Osteocyte (in vitro differentiated cells): ENCODE measurements around the gene TUBGCP6. TPM values are rescaled to one million over a fixed set of nuclear protein-coding genes. Genes with fewer than 3 reads are reported as not detected.

Experiments used
- DNase-seq: peaks from one replicate; pipeline ENCODE4 v3.0.0; 2021; ENCODE audit warnings: mixed read lengths; ENCODE audit not compliant: unreplicated experiment; ENCODE audit errors: extremely low spot score
- H3K27ac Mint-ChIP-seq: one replicate; pipeline ENCODE4 v1.8.0; 2021; ENCODE audit warnings: mild to moderate bottlenecking, mixed read lengths; ENCODE audit not compliant: unreplicated experiment
- H3K27me3 Mint-ChIP-seq: one replicate; pipeline ENCODE4 v1.8.0; 2021; ENCODE audit warnings: mixed read lengths; ENCODE audit not compliant: unreplicated experiment
- H3K36me3 Mint-ChIP-seq: one replicate; pipeline ENCODE4 v1.8.0; 2021; ENCODE audit warnings: mixed read lengths; ENCODE audit not compliant: unreplicated experiment
- H3K4me1 Mint-ChIP-seq: one replicate; pipeline ENCODE4 v1.8.0; 2021; ENCODE audit warnings: mixed read lengths; ENCODE audit not compliant: unreplicated experiment
- H3K4me3 Mint-ChIP-seq: one replicate; pipeline ENCODE4 v1.8.0; 2021; ENCODE audit warnings: mild to moderate bottlenecking, moderate library complexity, mixed read lengths; ENCODE audit not compliant: unreplicated experiment
- H3K9me3 Mint-ChIP-seq: one replicate; pipeline ENCODE4 v1.8.0; 2021; ENCODE audit warnings: mixed read lengths; ENCODE audit not compliant: unreplicated experiment
- total RNA-seq: library from RNA; stranded (reverse); gene quantifications from 2 replicates; pipeline ENCODE4 v1.2.1, GENCODE V29; 2021
- TF ChIP-seq, protein P1 (sequence below): fragments of 200-600 bp; sonication (generic); IDR thresholded peaks from 2 replicates; pipeline ENCODE4 v1.5.0; 2021; ENCODE audit warnings: antibody characterized with exemption, mild to moderate bottlenecking, moderate library complexity

TUBGCP6 gene
- total RNA-seq, 1 donor from 2014 or later: 55.7 TPM

- Mint-ChIP-seq H3K27ac (peak overlapping the region; percentile 100), H3K27me3 (no peaks in the 10 kb centered on the region), H3K9me3 (no peaks in the 10 kb centered on the region), H3K4me3 (peak overlapping the region; percentile 100), H3K36me3 (peaks cover 10% of the 10 kb centered on the region), H3K4me1 (peaks cover 34% of the 10 kb centered on the region)
- no peak for DNase-seq
- TF ChIP-seq, protein P1, sequence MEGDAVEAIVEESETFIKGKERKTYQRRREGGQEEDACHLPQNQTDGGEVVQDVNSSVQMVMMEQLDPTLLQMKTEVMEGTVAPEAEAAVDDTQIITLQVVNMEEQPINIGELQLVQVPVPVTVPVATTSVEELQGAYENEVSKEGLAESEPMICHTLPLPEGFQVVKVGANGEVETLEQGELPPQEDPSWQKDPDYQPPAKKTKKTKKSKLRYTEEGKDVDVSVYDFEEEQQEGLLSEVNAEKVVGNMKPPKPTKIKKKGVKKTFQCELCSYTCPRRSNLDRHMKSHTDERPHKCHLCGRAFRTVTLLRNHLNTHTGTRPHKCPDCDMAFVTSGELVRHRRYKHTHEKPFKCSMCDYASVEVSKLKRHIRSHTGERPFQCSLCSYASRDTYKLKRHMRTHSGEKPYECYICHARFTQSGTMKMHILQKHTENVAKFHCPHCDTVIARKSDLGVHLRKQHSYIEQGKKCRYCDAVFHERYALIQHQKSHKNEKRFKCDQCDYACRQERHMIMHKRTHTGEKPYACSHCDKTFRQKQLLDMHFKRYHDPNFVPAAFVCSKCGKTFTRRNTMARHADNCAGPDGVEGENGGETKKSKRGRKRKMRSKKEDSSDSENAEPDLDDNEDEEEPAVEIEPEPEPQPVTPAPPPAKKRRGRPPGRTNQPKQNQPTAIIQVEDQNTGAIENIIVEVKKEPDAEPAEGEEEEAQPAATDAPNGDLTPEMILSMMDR: no peak
Observed at GRCh38 chr22:50243685-50244419, 971 bp downstream of the TUBGCP6 start.

DNA sequence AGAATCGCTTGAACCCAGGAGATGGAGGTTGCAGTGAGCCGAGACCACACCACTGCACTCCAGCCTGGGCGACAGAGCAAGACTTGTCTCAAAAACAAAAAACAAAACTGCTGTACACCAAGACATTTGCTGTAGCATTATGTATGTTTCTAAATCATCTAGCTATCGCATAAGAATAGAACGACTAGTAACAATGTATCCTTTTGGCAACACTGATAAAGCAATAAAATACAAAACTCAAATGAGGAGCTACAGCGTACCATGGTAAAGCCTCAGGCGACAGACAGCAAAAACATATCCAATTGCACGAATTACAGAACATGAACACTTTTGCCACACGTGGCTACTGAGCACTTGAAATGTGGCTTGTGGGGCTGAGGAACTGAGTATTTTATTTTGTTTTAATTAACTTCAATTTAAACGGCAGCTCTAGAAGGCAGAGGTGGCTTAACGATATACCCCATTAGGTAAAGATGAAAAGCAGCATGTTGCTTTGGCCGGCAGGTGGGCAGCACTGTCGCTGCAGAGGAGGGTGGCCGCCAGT lies 2.3 kb downstream of the TUBGCP6 start:
- Mint-ChIP-seq H3K9me3 (no peaks in the 10 kb centered on the region), H3K4me3 (peak overlapping the region; percentile 100), H3K36me3 (peaks cover 10% of the 10 kb centered on the region), H3K27me3 (no peaks in the 10 kb centered on the region), H3K4me1 (peaks cover 32% of the 10 kb centered on the region), H3K27ac (no peak overlapping the region)
- TF ChIP-seq, protein P1: no peak
- no peak for DNase-seq

DNA sequence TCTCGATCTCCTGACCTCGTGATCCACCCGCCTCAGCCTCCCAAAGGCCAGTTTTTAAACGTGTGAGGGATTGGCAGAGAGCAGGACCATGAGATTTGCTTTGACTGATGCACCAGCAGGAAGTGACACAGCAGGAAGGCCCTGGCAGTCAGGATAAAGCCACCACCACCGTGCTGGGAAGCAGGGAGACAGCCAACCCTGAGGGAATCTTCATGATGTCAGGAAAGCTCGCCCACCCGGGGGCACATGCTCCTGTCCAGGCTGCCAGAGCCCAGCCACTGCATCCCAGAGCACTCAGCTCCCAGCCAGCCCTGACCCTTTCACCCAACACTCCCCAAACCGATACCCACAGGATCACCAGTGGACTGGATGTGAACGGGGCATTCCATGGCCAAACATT lies 6.1 kb downstream of the TUBGCP6 start:
- H3K27ac Mint-ChIP-seq: no peak overlapping the region
- H3K4me1 Mint-ChIP-seq: peaks cover 30% of the 10 kb centered on the region
- no peak for DNase-seq
- no peaks in the 10 kb centered on the region for H3K27me3 Mint-ChIP-seq
- no peaks in the 10 kb centered on the region for H3K9me3 Mint-ChIP-seq
- peaks cover 10% of the 10 kb centered on the region for H3K36me3 Mint-ChIP-seq
- H3K4me3 Mint-ChIP-seq: no peak overlapping the region
- TF ChIP-seq, protein P1: no peak

DNA sequence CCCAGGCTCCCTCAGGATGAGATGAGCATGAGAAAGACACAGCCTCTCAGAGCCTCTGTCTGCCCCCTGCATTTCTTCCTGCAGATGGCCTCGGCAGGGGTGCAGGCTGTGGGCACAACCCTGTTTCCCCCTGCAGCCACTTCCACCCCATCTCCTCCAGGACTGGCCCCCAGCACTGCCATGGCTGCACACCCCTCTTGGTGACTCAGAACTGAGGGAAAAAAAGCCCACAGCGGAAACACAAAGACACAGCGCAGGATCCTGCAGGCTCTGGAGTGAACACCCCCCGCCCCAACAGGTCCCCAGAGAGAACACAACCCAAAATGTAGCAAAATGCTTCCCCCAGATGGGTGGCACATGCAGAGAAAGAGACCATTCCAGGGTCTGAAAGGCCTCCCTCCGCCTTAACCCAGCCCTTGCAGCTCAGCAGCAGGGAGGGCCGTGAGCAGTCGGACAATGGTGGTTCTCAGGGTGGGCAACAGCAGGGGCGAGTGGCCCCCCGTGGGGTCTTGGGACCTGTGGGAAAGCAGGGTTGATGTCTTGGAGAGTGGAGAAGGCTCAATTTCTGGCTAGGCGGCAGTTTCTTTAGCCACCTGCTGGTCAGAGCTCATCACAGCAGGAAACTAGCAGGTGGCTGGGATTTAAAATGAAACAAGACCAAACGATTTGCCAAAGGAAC lies 8.0 kb downstream of the TUBGCP6 start:
- no peak overlapping the region for H3K4me3 Mint-ChIP-seq
- H3K36me3 Mint-ChIP-seq: peaks cover 15% of the 10 kb centered on the region
- H3K9me3 Mint-ChIP-seq: no peaks in the 10 kb centered on the region
- H3K27me3 Mint-ChIP-seq: no peaks in the 10 kb centered on the region
- TF ChIP-seq, protein P1: peak; percentile 51
- peaks cover 13% of the 10 kb centered on the region for H3K4me1 Mint-ChIP-seq
- no peak for DNase-seq
- no peak overlapping the region for H3K27ac Mint-ChIP-seq

- Mint-ChIP-seq H3K27me3 (no peaks in the 10 kb centered on the region), H3K27ac (no peak overlapping the region), H3K36me3 (peaks cover 13% of the 10 kb centered on the region), H3K9me3 (no peaks in the 10 kb centered on the region), H3K4me1 (peaks cover 3% of the 10 kb centered on the region), H3K4me3 (no peak overlapping the region)
- DNase-seq: no peak
- TF ChIP-seq, protein P1: no peak
Observed at GRCh38 chr22:50233223-50233622, 11.6 kb downstream of the TUBGCP6 start.
